Endodermal cell (in vitro differentiated cells): ENCODE results near the gene PTPN11. TPM values are rescaled to one million over a fixed set of nuclear protein-coding genes. Genes with fewer than 3 reads are reported as not detected.
A peak's percentile ranks its signal among the peaks of the same experiment; 100 is the strongest.
"Not testable (repeated sequence)": the region's sequence is repeated elsewhere in the genome, so short reads cannot be mapped to it uniquely, and the experiment has no call there.

ENCODE experiments used
- DNase-seq: peaks from one replicate; pipeline ENCODE4 v3.0.0-alpha.2; 2017
- H3K27ac ChIP-seq: 2 replicates; pipeline ENCODE4 v1.5.1; 2013; ENCODE audit warnings: mild to moderate bottlenecking, low read depth, low read length, moderate library complexity
- H3K27me3 ChIP-seq: 2 replicates; pipeline ENCODE4 v1.6.1; 2013; ENCODE audit warnings: mild to moderate bottlenecking, low read length, moderate library complexity; ENCODE audit not compliant: insufficient read depth, control insufficient read depth, poor library complexity, severe bottlenecking
- H3K36me3 ChIP-seq: 2 replicates; pipeline ENCODE4 v1.7.0; 2013; ENCODE audit warnings: mild to moderate bottlenecking, low read length, moderate library complexity; ENCODE audit not compliant: control insufficient read depth, insufficient read depth
- H3K4me1 ChIP-seq: one replicate; pipeline ENCODE4 v1.7.0; 2013; ENCODE audit warnings: low read length; ENCODE audit not compliant: control insufficient read depth, insufficient read depth
- H3K4me3 ChIP-seq: 2 replicates; pipeline ENCODE4 v1.5.1; 2013; ENCODE audit warnings: mild to moderate bottlenecking, low read length, moderate library complexity
- H3K9ac ChIP-seq: 2 replicates; pipeline ENCODE4 v1.6.1; 2013; ENCODE audit warnings: mild to moderate bottlenecking, low read length, moderate library complexity; ENCODE audit not compliant: poor library complexity, severe bottlenecking; ENCODE audit errors: extremely low read depth
- H3K9me3 ChIP-seq: 2 replicates; pipeline ENCODE4 v1.6.1; 2013; ENCODE audit warnings: mild to moderate bottlenecking, low read length, moderate library complexity; ENCODE audit not compliant: control insufficient read depth
- H3K27ac Mint-ChIP-seq: 2 replicates; pipeline ENCODE4 v1.8.0; 2020; ENCODE audit warnings: mixed read lengths
- H3K27me3 Mint-ChIP-seq: 2 replicates; pipeline ENCODE4 v1.8.0; 2021; ENCODE audit warnings: mild to moderate bottlenecking, mixed read lengths; ENCODE audit not compliant: insufficient read depth
- H3K36me3 Mint-ChIP-seq: 2 replicates; pipeline ENCODE4 v1.8.0; 2020; ENCODE audit warnings: low read depth, mixed read lengths
- H3K4me1 Mint-ChIP-seq: 2 replicates; pipeline ENCODE4 v1.8.0; 2020; ENCODE audit warnings: mixed read lengths
- H3K4me3 Mint-ChIP-seq: 2 replicates; pipeline ENCODE4 v1.8.0; 2020; ENCODE audit warnings: mild to moderate bottlenecking, moderate library complexity, mixed read lengths
- H3K9me3 Mint-ChIP-seq: 2 replicates; pipeline ENCODE4 v1.8.0; 2020; ENCODE audit warnings: mild to moderate bottlenecking, mixed read lengths
- WGBS, 2 experiments: methylation state at CpG; one replicate each; pipeline versions ENCODE4 v1.1.5 to v1.1.7; 2013; ENCODE audit warnings: missing lambda C conversion rate in 2 of 2, mixed read lengths in 1 of 2; ENCODE audit not compliant: insufficient coverage in 1 of 2, insufficient read length in 1 of 2; 5-methylcytosine and 5-hydroxymethylcytosine counted together
- total RNA-seq, 2 donors: library from RNA; stranded (reverse); fragmentation: NEBNext Ultra II Directional in 1 of 2; extraction: Animal tissue kit (Norgen Biotek cat#: 25700) in 1 of 2; gene quantifications; 2 replicates in 1 of 2; 3 replicates in 1 of 2; pipeline ENCODE4 v1.2.1, GENCODE V29; 2021
- TF ChIP-seq, protein P1 (sequence below): fragments of 200-600 bp; sonication (generic); conservative IDR thresholded peaks from 2 replicates; pipeline ENCODE4 v1.5.0; 2021; ENCODE audit warnings: antibody characterized with exemption, mild to moderate bottlenecking

Gene PTPN11
- total RNA-seq, 2 donors from 2014 or later = 98.2 to 106 TPM

DNA sequence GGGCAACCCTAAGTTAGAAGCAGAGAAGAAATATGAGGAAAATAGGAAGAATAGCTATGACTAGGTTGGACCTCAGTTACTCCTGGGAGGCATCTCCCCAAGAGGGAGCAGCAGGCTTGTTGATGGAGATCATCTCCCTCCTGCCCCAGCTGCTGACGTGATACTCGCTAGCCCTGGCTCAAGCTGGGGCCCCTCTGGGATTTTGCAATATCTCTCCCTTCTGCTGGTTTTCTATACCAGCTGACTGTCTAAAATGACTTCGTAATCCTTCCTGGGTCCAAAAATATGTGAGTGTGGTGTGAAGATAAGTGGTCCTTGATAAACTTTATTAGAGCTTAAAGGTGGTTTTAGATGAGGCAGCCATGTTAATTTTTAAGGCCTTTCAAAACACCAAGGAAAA, 32.0 kb upstream of the PTPN11 start:
- Mint-ChIP-seq H3K36me3 (no peaks in the 10 kb centered on the region), H3K9me3 (no peaks in the 10 kb centered on the region), H3K4me3 (no peak overlapping the region), H3K27ac (no peak overlapping the region), H3K27me3 (peaks cover 15% of the 10 kb centered on the region), H3K4me1 (peaks cover 1% of the 10 kb centered on the region)
- Histone ChIP-seq H3K27ac (no peak overlapping the region), H3K4me3 (no peak overlapping the region), H3K27me3 (no peaks in the 10 kb centered on the region), H3K9ac (no peak overlapping the region), H3K36me3 (no peaks in the 10 kb centered on the region), H3K9me3 (no peaks in the 10 kb centered on the region), H3K4me1 (no peaks in the 10 kb centered on the region)
- 95 to 100% methylated on average over 1 to 3 of the region's 3 CpGs for WGBS, 2 experiments
- TF ChIP-seq, protein P1, sequence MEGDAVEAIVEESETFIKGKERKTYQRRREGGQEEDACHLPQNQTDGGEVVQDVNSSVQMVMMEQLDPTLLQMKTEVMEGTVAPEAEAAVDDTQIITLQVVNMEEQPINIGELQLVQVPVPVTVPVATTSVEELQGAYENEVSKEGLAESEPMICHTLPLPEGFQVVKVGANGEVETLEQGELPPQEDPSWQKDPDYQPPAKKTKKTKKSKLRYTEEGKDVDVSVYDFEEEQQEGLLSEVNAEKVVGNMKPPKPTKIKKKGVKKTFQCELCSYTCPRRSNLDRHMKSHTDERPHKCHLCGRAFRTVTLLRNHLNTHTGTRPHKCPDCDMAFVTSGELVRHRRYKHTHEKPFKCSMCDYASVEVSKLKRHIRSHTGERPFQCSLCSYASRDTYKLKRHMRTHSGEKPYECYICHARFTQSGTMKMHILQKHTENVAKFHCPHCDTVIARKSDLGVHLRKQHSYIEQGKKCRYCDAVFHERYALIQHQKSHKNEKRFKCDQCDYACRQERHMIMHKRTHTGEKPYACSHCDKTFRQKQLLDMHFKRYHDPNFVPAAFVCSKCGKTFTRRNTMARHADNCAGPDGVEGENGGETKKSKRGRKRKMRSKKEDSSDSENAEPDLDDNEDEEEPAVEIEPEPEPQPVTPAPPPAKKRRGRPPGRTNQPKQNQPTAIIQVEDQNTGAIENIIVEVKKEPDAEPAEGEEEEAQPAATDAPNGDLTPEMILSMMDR = no peak
- DNase-seq = peak; percentile 41

DNA sequence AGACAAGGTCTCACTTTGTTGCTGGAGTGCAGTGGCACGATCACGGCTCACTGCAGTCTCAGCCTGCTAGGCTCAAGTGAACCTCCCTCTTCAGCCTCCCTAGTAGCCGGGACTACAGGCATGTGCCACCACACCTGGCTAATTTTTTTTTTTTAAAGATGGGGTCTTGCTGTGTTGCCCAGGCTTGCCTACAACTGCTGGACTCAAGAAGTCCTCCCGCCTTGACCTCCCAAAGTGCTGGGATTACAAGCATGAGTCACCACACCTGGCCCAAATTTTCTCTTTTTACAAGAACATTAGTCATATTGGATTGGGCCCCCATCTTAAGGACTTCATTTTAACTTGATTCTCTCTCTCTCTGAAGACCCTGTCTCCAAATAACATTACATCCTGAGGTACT, 29.5 kb upstream of the PTPN11 start:
- no peak overlapping the region for H3K27ac Mint-ChIP-seq
- no peak overlapping the region for H3K4me3 Mint-ChIP-seq
- no peaks in the 10 kb centered on the region for H3K4me1 ChIP-seq
- WGBS, 2 experiments = 96% methylated on average over 4 of the region's 4 CpGs; no CpG with 5 or more reads in 1 of the 2 experiments
- H3K4me3 ChIP-seq = no peak overlapping the region
- no peaks in the 10 kb centered on the region for H3K9me3 ChIP-seq
- H3K4me1 Mint-ChIP-seq = peaks cover 1% of the 10 kb centered on the region
- no peaks in the 10 kb centered on the region for H3K27me3 ChIP-seq
- no peaks in the 10 kb centered on the region for H3K36me3 ChIP-seq
- no peak overlapping the region for H3K9ac ChIP-seq
- H3K9me3 Mint-ChIP-seq = no peaks in the 10 kb centered on the region
- peak; percentile 19 for DNase-seq
- TF ChIP-seq, protein P1 = no peak
- H3K27me3 Mint-ChIP-seq = peaks cover 18% of the 10 kb centered on the region
- no peaks in the 10 kb centered on the region for H3K36me3 Mint-ChIP-seq
- H3K27ac ChIP-seq = no peak overlapping the region

DNA sequence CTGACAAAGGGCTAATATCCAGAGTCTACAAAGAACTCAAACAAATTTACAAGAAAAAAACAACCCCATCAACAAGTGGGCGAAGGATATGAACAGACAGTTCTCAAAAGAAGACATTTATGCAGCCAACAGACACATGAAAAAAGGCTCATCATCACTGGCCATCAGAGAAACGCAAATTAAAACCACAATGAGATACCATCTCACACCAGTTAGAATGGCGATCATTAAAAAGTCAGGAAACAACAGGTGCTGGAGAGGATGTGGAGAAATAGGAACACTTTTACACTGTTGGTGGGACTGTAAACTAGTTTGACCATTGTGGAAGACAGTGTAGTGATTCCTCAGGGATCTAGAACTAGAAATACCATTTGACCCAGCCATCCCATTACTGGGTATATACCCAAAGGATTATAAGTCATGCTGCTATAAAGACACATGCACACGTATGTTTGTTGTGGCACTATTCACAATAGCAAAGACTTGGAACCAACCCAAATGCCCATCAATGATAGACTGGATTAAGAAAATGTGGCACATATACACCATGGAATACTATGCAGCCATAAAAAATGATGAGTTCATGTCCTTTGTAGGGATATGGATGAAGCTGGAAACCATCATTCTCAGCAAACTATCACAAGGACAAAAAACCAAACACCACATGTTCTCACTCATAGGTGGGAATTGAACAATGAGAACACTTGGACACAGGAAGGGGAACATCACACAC, 28.7 kb upstream of the PTPN11 start:
- not testable (repeated sequence) for H3K9me3 Mint-ChIP-seq, H3K27ac Mint-ChIP-seq, DNase-seq, H3K4me3 ChIP-seq, H3K27ac ChIP-seq, H3K4me3 Mint-ChIP-seq, H3K36me3 ChIP-seq, H3K9me3 ChIP-seq, H3K4me1 Mint-ChIP-seq, H3K9ac ChIP-seq, H3K27me3 ChIP-seq, H3K4me1 ChIP-seq, H3K36me3 Mint-ChIP-seq
- peaks cover 18% of the 10 kb centered on the region for H3K27me3 Mint-ChIP-seq
- 88% methylated on average over 1 of the region's 4 CpGs; no CpG with 5 or more reads in 1 of the 2 experiments for WGBS, 2 experiments
